Neural progenitor cell (in vitro differentiated cells): ENCODE results near the gene SFRP4. TPM values are rescaled to one million over a fixed set of nuclear protein-coding genes. Genes with fewer than 3 reads are reported as not detected.

Experiments
- DNase-seq: peaks from one replicate; pipeline ENCODE4 v3.0.0-alpha.2; 2016; ENCODE audit warnings: low spot score
- H2AFZ ChIP-seq: fragments of 200-600 bp; sonication (generic); replicated peaks from 2 replicates; pipeline ENCODE4 v1.6.1; 2016; ENCODE audit warnings: antibody characterized with exemption
- H3F3A ChIP-seq: fragments of 200-600 bp; sonication (generic); 2 replicates; pipeline ENCODE4 v1.6.1; 2016; ENCODE audit warnings: antibody characterized with exemption, low read depth
- H3K27ac ChIP-seq: fragments of 200-600 bp; sonication (generic); 2 replicates; pipeline ENCODE4 v1.5.1; 2016; ENCODE audit warnings: mild to moderate bottlenecking
- H3K27me3 ChIP-seq: fragments of 200-600 bp; sonication (generic); 2 replicates; pipeline ENCODE4 v1.6.1; 2016; ENCODE audit warnings: mild to moderate bottlenecking, moderate library complexity
- H3K36me3 ChIP-seq: fragments of 200-600 bp; sonication (generic); 2 replicates; pipeline ENCODE4 v1.5.1; 2016
- H3K4me1 ChIP-seq: fragments of 200-600 bp; sonication (generic); 2 replicates; pipeline ENCODE4 v1.6.1; 2016; ENCODE audit warnings: mixed run types
- H3K4me2 ChIP-seq: fragments of 200-600 bp; sonication (generic); 2 replicates; pipeline ENCODE4 v1.6.1; 2016
- H3K4me3 ChIP-seq: fragments of 200-600 bp; sonication (generic); 2 replicates; pipeline ENCODE4 v1.5.1; 2016
- H3K79me2 ChIP-seq: fragments of 200-600 bp; sonication (generic); 2 replicates; pipeline ENCODE4 v1.6.1; 2016; ENCODE audit warnings: low read depth
- H3K9ac ChIP-seq: fragments of 200-600 bp; sonication (generic); 2 replicates; pipeline ENCODE4 v1.6.1; 2016
- H3K9me3 ChIP-seq: fragments of 200-600 bp; sonication (generic); 2 replicates; pipeline ENCODE4 v1.5.1; 2016; ENCODE audit warnings: low read depth
- H4K20me1 ChIP-seq: fragments of 200-600 bp; sonication (generic); 2 replicates; pipeline ENCODE4 v1.6.1; 2016; ENCODE audit warnings: low read depth
- H3K27ac Mint-ChIP-seq: 3 replicates; pipeline ENCODE4 v1.8.0; 2021; ENCODE audit warnings: mixed read lengths
- H3K27me3 Mint-ChIP-seq: 2 replicates; pipeline ENCODE4 v1.8.0; 2022; ENCODE audit warnings: low read depth, mild to moderate bottlenecking, inconsistent platforms, moderate library complexity, mixed read lengths; ENCODE audit not compliant: insufficient read depth
- H3K36me3 Mint-ChIP-seq: 3 replicates; pipeline ENCODE4 v1.8.0; 2021; ENCODE audit warnings: mixed read lengths
- H3K4me1 Mint-ChIP-seq: 3 replicates; pipeline ENCODE4 v1.8.0; 2021; ENCODE audit warnings: mixed read lengths
- H3K4me3 Mint-ChIP-seq: 3 replicates; pipeline ENCODE4 v1.8.0; 2021; ENCODE audit warnings: mild to moderate bottlenecking, moderate library complexity, mixed read lengths
- H3K9me3 Mint-ChIP-seq: 3 replicates; pipeline ENCODE4 v1.8.0; 2020; ENCODE audit warnings: mixed read lengths
- EZH2 ChIP-seq: fragments of 200-600 bp; sonication (generic); IDR thresholded peaks from 2 replicates; pipeline ENCODE4 v1.6.1; 2017; ENCODE audit warnings: antibody characterized with exemption, mild to moderate bottlenecking, moderate library complexity
- EZH2phosphoT487 ChIP-seq: fragments of 200-600 bp; sonication (generic); IDR thresholded peaks from 2 replicates; pipeline ENCODE4 v1.6.1; 2017; ENCODE audit warnings: antibody characterized with exemption
- total RNA-seq: library from RNA; depleted of rRNA; stranded (reverse); fragments of >200 nt; gene quantifications from 2 replicates; pipeline ENCODE4 v1.2.3, GENCODE V29; 2015; ENCODE audit warnings: low replicate concordance
- TF ChIP-seq, protein P1 (sequence below): fragments of 200-600 bp; sonication (generic); IDR thresholded peaks from 2 replicates; pipeline ENCODE4 v1.5.1; 2017; ENCODE audit warnings: antibody characterized with exemption, mild to moderate bottlenecking

Gene SFRP4
- total RNA-seq, 1 donor from 2014 or later = not detected

DNA sequence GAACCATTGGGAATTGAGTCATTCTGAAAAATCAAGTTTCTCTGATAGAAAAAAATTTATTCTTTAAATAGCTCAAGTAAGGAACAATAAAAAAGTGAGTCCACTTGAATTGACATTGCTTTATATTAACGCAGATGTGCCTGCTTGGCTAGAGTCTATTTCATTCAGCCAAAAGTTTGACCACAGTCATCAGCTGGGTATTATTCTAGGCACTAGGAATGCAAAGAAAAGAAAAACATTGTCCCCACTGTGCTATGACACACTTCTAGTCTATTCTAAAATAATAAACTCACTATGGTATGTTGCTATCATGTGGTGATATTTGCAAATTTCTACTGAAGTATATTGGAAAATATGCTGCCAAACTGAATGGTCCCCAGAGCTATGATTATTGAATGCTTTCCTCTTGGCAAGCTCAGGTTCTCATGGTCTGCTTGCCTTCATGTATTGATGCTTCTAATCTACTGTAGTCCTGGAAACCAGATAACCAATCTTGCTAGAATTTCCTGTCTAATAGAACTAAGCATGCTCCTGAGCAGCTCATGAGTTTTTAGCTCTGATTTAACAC, 8.3 kb downstream of the SFRP4 start:
- Histone ChIP-seq H3K27me3 (peaks cover 14% of the 10 kb centered on the region), H3F3A (no peaks in the 10 kb centered on the region), H3K27ac (no peak overlapping the region), H3K9ac (no peak overlapping the region), H3K4me3 (no peak overlapping the region), H3K4me1 (no peaks in the 10 kb centered on the region), H4K20me1 (no peaks in the 10 kb centered on the region), H3K9me3 (no peaks in the 10 kb centered on the region), H3K36me3 (no peaks in the 10 kb centered on the region), H2AFZ (no peak overlapping the region), H3K79me2 (no peaks in the 10 kb centered on the region), H3K4me2 (no peak overlapping the region)
- H3K9me3 Mint-ChIP-seq = no peaks in the 10 kb centered on the region
- H3K27ac Mint-ChIP-seq = no peak overlapping the region
- no peaks in the 10 kb centered on the region for H3K36me3 Mint-ChIP-seq
- H3K4me1 Mint-ChIP-seq = no peaks in the 10 kb centered on the region
- peaks cover 3% of the 10 kb centered on the region for H3K27me3 Mint-ChIP-seq
- no peak overlapping the region for H3K4me3 Mint-ChIP-seq
- no peak for DNase-seq
- TF ChIP-seq, protein P1, sequence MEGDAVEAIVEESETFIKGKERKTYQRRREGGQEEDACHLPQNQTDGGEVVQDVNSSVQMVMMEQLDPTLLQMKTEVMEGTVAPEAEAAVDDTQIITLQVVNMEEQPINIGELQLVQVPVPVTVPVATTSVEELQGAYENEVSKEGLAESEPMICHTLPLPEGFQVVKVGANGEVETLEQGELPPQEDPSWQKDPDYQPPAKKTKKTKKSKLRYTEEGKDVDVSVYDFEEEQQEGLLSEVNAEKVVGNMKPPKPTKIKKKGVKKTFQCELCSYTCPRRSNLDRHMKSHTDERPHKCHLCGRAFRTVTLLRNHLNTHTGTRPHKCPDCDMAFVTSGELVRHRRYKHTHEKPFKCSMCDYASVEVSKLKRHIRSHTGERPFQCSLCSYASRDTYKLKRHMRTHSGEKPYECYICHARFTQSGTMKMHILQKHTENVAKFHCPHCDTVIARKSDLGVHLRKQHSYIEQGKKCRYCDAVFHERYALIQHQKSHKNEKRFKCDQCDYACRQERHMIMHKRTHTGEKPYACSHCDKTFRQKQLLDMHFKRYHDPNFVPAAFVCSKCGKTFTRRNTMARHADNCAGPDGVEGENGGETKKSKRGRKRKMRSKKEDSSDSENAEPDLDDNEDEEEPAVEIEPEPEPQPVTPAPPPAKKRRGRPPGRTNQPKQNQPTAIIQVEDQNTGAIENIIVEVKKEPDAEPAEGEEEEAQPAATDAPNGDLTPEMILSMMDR = no peak
- no peak for TF ChIP-seq EZH2phosphoT487
- no peak for TF ChIP-seq EZH2

DNA sequence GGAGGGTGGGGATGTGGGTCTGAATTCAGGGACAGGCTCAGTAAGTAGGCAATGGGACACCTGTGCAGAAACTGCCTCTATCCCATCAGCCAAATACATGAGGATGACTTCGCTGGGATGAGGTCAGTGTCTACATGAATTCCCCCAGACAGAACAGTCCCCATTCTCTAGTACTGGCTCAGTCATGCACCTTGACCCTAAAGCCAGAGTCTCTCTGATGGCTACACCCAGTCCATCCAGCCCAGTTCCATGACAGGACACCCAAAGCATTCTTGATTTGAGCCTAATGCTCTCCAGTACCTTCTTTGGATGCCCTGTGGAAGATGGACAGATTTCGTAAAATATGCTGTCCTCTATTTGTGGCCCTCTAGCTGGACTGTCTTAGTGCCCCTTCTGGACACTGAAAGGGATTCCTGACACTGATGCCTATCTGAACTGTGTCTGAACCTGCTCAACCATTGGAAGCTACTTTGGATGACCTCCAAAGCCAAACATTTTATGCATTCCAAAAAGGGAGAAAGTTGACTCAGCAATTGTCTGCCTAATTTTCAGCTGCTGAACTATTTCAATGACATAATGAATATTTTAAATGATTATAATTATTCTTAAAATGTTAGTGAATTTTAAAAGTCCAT, 14.6 kb downstream of the SFRP4 start:
- Histone ChIP-seq H2AFZ (peak overlapping the region; percentile 70), H3K27ac (no peak overlapping the region)

DNA sequence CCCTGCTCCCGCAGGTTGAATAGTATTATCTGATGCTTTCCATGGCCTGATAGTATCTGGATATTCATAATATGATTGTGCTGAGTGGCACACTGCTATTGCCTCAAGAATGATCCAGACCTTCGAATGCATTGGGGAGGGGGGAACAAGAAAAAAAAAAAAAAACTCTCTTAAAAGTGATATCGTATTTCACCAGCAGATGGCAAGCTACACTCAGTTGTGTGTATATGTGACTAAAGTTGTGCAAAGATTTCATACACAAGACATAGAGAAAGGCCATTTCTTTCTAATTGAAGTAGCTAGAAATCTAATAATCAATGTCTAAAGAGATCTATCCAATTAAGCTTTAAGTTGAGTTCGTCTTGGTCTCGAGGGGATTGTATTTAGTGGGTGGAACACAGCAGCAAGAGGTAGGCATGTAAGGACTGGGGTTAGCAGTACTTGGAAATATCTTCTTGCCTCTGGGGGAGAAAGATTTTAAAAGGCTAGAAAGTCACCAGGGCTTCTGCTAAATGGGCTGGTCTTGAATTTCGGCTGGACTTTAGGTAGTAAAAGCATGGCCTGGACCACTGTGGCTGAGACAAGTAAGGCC, 15.3 kb downstream of the SFRP4 start:
- H3K4me3 Mint-ChIP-seq = no peak overlapping the region
- H3K4me2 ChIP-seq = no peak overlapping the region
- H3K4me1 ChIP-seq = no peaks in the 10 kb centered on the region
- H3K9ac ChIP-seq = no peak overlapping the region
- H2AFZ ChIP-seq = peak overlapping the region; percentile 70
- no peak overlapping the region for H3K27ac ChIP-seq
- H3K36me3 Mint-ChIP-seq = no peaks in the 10 kb centered on the region
- H3K9me3 Mint-ChIP-seq = peaks cover 2% of the 10 kb centered on the region
- peak overlapping the region; percentile 31 for H3K27ac Mint-ChIP-seq
- peaks cover 3% of the 10 kb centered on the region for H3K4me1 Mint-ChIP-seq
- no peaks in the 10 kb centered on the region for H4K20me1 ChIP-seq
- H3K79me2 ChIP-seq = no peaks in the 10 kb centered on the region
- H3K9me3 ChIP-seq = no peaks in the 10 kb centered on the region
- TF ChIP-seq EZH2phosphoT487 (no peak), EZH2 (no peak)
- TF ChIP-seq, protein P1 = peak; percentile 75
- no peak overlapping the region for H3K4me3 ChIP-seq
- H3K36me3 ChIP-seq = no peaks in the 10 kb centered on the region
- no peaks in the 10 kb centered on the region for H3K27me3 ChIP-seq
- H3K27me3 Mint-ChIP-seq = peaks cover 4% of the 10 kb centered on the region
- peak; percentile 55 for DNase-seq
- no peaks in the 10 kb centered on the region for H3F3A ChIP-seq

More for the DNA sequence above, 14.6 kb downstream of the SFRP4 start:
- H3K4me3 ChIP-seq = no peak overlapping the region
- peaks cover 2% of the 10 kb centered on the region for H3K9me3 Mint-ChIP-seq
- H3K27me3 Mint-ChIP-seq = peaks cover 4% of the 10 kb centered on the region
- no peaks in the 10 kb centered on the region for H3K79me2 ChIP-seq
- no peaks in the 10 kb centered on the region for H3K4me1 ChIP-seq
- no peaks in the 10 kb centered on the region for H4K20me1 ChIP-seq
- H3K9ac ChIP-seq = no peak overlapping the region
- peaks cover 3% of the 10 kb centered on the region for H3K4me1 Mint-ChIP-seq
- TF ChIP-seq EZH2phosphoT487 (no peak), EZH2 (no peak)
- TF ChIP-seq, protein P1 = no peak
- H3K9me3 ChIP-seq = no peaks in the 10 kb centered on the region
- H3K4me3 Mint-ChIP-seq = no peak overlapping the region
- no peak overlapping the region for H3K4me2 ChIP-seq
- H3F3A ChIP-seq = no peaks in the 10 kb centered on the region
- no peak overlapping the region for H3K27ac Mint-ChIP-seq
- DNase-seq = no peak
- H3K27me3 ChIP-seq = no peaks in the 10 kb centered on the region
- H3K36me3 Mint-ChIP-seq = no peaks in the 10 kb centered on the region
- H3K36me3 ChIP-seq = no peaks in the 10 kb centered on the region
